Stomach (tissue), 9 donors: ENCODE results near the gene SWI5. TPM values are rescaled to one million over a fixed set of nuclear protein-coding genes. Genes with fewer than 3 reads are reported as not detected.

Source experiments
- DNase-seq, 2 donors: peaks; one replicate each; pipeline versions ENCODE4 v3.0.0 to v3.0.0-alpha.2; 2013 to 2019
- H3K27ac ChIP-seq, 5 donors: fragments of 200-600 bp in 4 of 5; sonication (generic) in 4 of 5; one replicate each; pipeline ENCODE4 v1.5.1; 2013 to 2019; ENCODE audit warnings: mild to moderate bottlenecking in 1 of 5, moderate library complexity in 1 of 5
- H3K27me3 ChIP-seq, 3 donors: fragments of 200-600 bp; sonication (generic); one replicate each; pipeline ENCODE4 v1.5.1; 2017 to 2019; ENCODE audit warnings: mixed run types in 1 of 3
- H3K36me3 ChIP-seq, 4 donors: fragments of 200-600 bp; sonication (generic); 1 replicate in 3 of 4; 2 replicates in 1 of 4; pipeline ENCODE4 v1.5.1; 2016 to 2019
- H3K4me1 ChIP-seq, 4 donors: fragments of 200-600 bp; sonication (generic); one replicate each; pipeline ENCODE4 v1.5.1; 2016 to 2019
- H3K4me3 ChIP-seq, 4 donors: fragments of 200-600 bp; sonication (generic) in 3 of 4; one replicate each; pipeline ENCODE4 v1.5.1; 2016 to 2019; ENCODE audit warnings: mild to moderate bottlenecking in 1 of 4
- H3K9me3 ChIP-seq, 4 donors: fragments of 200-600 bp; sonication (generic); one replicate each; pipeline ENCODE4 v1.5.1; 2016 to 2019
- EP300 ChIP-seq: sonication (generic); formaldehyde crosslinking; IDR thresholded peaks from one replicate; pipeline ENCODE4 v1.6.1; 2017; ENCODE audit warnings: antibody characterized with exemption
- POLR2A ChIP-seq, 4 donors: fragments of 450-650 bp; IDR thresholded peaks; one replicate each; pipeline ENCODE4 v1.6.1; 2016; ENCODE audit warnings: antibody characterized with exemption in 4 of 4, control low read depth in 2 of 4, mild to moderate bottlenecking in 1 of 4, moderate library complexity in 1 of 4
- POLR2AphosphoS5 ChIP-seq, 3 donors: sonication (generic); formaldehyde crosslinking; IDR thresholded peaks; one replicate each; pipeline ENCODE4 v1.6.1; 2016; ENCODE audit warnings: antibody characterized with exemption in 3 of 3
- WGBS, 5 donors: extraction: QIAGEN DNeasy Blood & Tissue Kit in 3 of 5; methylation state at CpG; one replicate each; pipeline versions ENCODE4 v1.1.5 to v1.1.7; 2013 to 2018; 5-methylcytosine and 5-hydroxymethylcytosine counted together
- intact Hi-C: fragments of 100-400 bp; cut with DNase I; formaldehyde crosslinking; loops from one replicate; pipeline ENCODE4 v1.15.1; 2023; ENCODE audit warnings: low total_unique reads
- polyA plus RNA-seq, 3 donors: library from polyadenylated mRNA; stranded (reverse); fragments of 200-250 nt; gene quantifications; one replicate each; pipeline ENCODE4 v1.2.3, GENCODE V29; 2013
- total RNA-seq, 5 donors: library from RNA; depleted of rRNA; stranded (reverse); fragments of >200 nt; gene quantifications; one replicate each; pipeline versions ENCODE4 v1.1.0 to v1.2.3, GENCODE V29; 2014 to 2016
- TF ChIP-seq, protein P1 (sequence below), 7 experiments: fragments of 450-650 bp in 4 of 7; fragments of 200-600 bp in 3 of 7; sonication (generic) in 3 of 7; IDR thresholded peaks; one replicate each; pipeline ENCODE4 v1.5.1; 2016 to 2019; ENCODE audit warnings: antibody characterized with exemption in 7 of 7, control low read depth in 2 of 7, mild to moderate bottlenecking in 1 of 7
- donor health status: healthy with polysubstance abuse.
- donor health status: Bipolar disorder and iron deficiency.
- donor health status: healthy.

Gene SWI5
- total and polyA plus RNA-seq, 8 donors = 8.1 to 61.3 (median 32.9) TPM; not detected in 2

DNA sequence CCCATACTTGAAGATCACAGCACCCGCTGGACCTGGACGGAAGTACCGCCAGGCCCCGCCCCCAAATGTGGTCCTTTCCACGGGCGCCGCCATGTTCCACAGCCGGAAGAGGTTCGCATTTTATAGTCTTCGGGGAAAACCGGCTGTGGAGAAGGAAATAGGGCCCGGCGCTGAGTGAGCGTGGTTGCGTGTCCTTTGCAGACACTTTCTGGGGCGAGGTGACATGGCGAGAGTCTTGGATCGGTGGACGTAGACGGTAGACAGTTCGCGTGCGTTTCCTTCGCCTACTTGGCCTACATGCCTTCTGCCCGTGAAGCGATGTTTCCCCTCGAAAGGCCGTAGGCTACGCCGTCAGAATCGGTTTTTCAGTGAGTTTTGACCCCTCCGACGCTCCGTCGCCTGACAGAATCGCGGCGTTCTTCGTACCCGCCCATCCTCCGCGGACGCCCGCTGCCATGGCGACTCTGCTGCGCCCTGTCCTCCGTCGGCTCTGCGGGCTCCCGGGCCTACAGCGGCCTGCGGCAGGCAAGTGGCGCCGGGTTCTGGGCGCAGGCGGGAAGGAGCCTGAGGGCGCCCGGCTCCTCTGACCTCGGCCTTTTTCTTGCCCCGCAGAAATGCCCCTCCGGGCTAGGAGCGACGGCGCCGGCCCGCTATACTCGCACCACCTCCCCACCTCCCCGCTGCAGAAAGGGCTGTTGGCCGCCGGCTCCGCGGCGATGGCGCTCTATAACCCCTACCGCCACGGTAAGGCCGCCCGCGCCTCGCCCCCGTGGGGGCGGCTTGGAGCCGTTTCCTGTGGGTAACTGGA, 46.5 kb downstream of the SWI5 start, which contains the start of the genes COQ4 and TRUB2:
COQ4 (plus strand) TSS at position 436 of the 808 bp plus-strand sequence; CDS start at position 456, 20 bp downstream.
TRUB2 (minus strand) TSS at position 44 of the 808 bp plus-strand sequence; CDS start at position 5, 39 bp downstream.
- Histone ChIP-seq H3K36me3 (peaks cover 19 to 58% (median 50%) of the 10 kb centered on the region in 4 donors), H3K9me3 (no peaks in the 10 kb centered on the region), H3K4me1 (peaks cover 20 to 38% (median 38%) of the 10 kb centered on the region in 4 donors), H3K4me3 (peak within 1 kb of the TSS; percentile 78 to 97 (median 92)), H3K27ac (peak within 1 kb of the TSS; percentile 87 to 96 (median 92)), H3K27me3 (no peaks in the 10 kb centered on the region)
- peak; percentile 95 to 98 for DNase-seq
- 0 to 1% (median 0%) methylated on average over 38 to 83 of the region's 83 CpGs for WGBS, 5 donors
- intact Hi-C loops = no loop called here
- no peak for TF ChIP-seq POLR2A (IDR thresholded peaks at IDR 0.05)
- TF ChIP-seq, protein P1, sequence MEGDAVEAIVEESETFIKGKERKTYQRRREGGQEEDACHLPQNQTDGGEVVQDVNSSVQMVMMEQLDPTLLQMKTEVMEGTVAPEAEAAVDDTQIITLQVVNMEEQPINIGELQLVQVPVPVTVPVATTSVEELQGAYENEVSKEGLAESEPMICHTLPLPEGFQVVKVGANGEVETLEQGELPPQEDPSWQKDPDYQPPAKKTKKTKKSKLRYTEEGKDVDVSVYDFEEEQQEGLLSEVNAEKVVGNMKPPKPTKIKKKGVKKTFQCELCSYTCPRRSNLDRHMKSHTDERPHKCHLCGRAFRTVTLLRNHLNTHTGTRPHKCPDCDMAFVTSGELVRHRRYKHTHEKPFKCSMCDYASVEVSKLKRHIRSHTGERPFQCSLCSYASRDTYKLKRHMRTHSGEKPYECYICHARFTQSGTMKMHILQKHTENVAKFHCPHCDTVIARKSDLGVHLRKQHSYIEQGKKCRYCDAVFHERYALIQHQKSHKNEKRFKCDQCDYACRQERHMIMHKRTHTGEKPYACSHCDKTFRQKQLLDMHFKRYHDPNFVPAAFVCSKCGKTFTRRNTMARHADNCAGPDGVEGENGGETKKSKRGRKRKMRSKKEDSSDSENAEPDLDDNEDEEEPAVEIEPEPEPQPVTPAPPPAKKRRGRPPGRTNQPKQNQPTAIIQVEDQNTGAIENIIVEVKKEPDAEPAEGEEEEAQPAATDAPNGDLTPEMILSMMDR (IDR thresholded peaks at IDR 0.05) = peak in 1 of 7 experiments; percentile 18
- TF ChIP-seq POLR2AphosphoS5 (IDR thresholded peaks at IDR 0.05) = peak; percentile 46 to 66 (median 48)

DNA sequence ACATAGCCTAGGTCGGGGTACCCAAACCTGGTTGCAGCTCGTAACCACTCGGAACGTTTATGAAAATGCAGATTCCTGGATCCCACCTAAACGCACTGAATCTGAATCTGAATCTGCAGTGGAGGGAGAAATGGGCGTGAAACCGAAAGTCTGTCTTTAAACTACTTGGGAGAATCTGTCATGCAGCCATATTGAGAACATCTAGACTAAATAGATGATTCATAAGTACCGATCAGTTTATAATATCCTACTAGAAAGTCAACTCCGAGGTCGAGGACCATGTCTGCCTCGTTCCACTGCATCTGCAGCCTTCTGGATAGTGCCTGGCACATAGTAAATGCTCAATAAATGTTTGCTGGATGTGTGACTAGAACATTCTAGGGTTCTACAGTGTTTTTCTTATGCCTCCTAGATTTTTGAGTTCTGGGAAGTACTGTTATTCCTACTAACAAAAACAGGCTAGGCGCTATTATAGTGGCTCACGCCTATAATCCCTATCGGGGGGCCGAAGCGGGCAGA, 47.2 kb downstream of the SWI5 start:
- peak overlapping the region; percentile 87 to 96 (median 92) for H3K27ac ChIP-seq
- no peaks in the 10 kb centered on the region for H3K27me3 ChIP-seq
- H3K4me1 ChIP-seq = peaks cover 20 to 38% (median 38%) of the 10 kb centered on the region in 4 donors
- intact Hi-C loops = no loop called here
- DNase-seq = no peak
- 21 to 25% (median 22%) methylated on average over 16 of the region's 16 CpGs for WGBS, 5 donors
- TF ChIP-seq POLR2A (IDR thresholded peaks at IDR 0.05) (no peak), EP300 (no peak), POLR2AphosphoS5 (IDR thresholded peaks at IDR 0.05) (no peak)
- peak overlapping the region; percentile 78 to 97 (median 92) for H3K4me3 ChIP-seq
- H3K9me3 ChIP-seq = no peaks in the 10 kb centered on the region
- peaks cover 23 to 58% (median 50%) of the 10 kb centered on the region in 4 donors for H3K36me3 ChIP-seq

DNA sequence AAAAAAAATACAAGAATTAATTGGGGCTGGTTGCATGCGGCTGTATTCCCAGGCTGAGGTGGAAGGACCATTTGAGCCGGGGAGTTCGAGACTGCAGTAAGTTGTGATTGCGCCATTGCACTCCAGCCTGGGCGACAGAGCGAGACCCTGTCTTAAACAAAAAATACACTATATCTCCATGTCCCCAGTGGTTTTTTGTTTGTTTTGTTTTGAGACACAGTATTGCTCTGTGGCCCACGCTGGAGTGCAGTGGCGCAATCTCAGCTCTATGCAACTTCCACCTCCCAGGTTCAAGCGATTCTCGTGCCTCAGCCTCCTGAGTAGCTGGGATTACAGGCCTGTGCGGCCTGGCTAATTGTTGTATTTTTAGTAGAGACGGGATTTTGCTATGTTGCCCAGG, 47.7 kb downstream of the SWI5 start:
- TF ChIP-seq POLR2A (IDR thresholded peaks at IDR 0.05) = no peak
- no peak for TF ChIP-seq POLR2AphosphoS5 (IDR thresholded peaks at IDR 0.05)
- no peak for TF ChIP-seq EP300
- TF ChIP-seq, protein P1 (IDR thresholded peaks at IDR 0.05) = no peak
- peaks cover 20 to 40% (median 38%) of the 10 kb centered on the region in 4 donors for H3K4me1 ChIP-seq
- H3K36me3 ChIP-seq = peaks cover 24 to 58% (median 50%) of the 10 kb centered on the region in 4 donors
- no peaks in the 10 kb centered on the region for H3K9me3 ChIP-seq
- H3K27me3 ChIP-seq = no peaks in the 10 kb centered on the region
- H3K4me3 ChIP-seq = peak overlapping the region; percentile 78 to 97 (median 92)
- intact Hi-C loops = no loop called here
- no peak for DNase-seq
- H3K27ac ChIP-seq = peak overlapping the region in 2 of 5 donors; percentile 87 to 92
- 81 to 87% (median 83%) methylated on average over 12 of the region's 12 CpGs for WGBS, 5 donors

DNA sequence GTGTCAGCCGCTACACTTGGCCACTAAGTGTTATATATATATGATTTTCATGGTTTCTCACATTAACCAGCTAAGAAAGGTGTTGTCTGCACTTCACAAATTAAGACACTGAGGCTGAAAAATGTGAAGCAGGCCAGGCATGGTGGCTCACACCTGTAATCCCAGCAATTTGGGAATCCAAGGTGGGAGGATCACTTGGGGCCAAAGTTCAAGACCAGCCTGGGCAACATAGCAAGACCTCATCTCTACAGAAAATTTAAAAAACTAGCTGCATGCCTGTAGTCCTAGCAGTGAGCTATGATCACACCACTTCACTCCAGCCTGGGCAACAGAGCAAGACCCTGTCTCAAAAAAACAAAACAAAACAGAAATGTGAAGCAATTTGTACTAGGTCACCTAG, 48.3 kb downstream of the SWI5 start:
- H3K4me3 ChIP-seq = no peak overlapping the region
- H3K9me3 ChIP-seq = no peaks in the 10 kb centered on the region
- DNase-seq = no peak
- no peak overlapping the region for H3K27ac ChIP-seq
- peaks cover 20 to 46% (median 38%) of the 10 kb centered on the region in 4 donors for H3K4me1 ChIP-seq
- intact Hi-C loops = no loop called here
- TF ChIP-seq POLR2AphosphoS5 (IDR thresholded peaks at IDR 0.05) = no peak
- TF ChIP-seq EP300 = no peak
- TF ChIP-seq, protein P1 (IDR thresholded peaks at IDR 0.05) = no peak
- no peak for TF ChIP-seq POLR2A (IDR thresholded peaks at IDR 0.05)
- H3K27me3 ChIP-seq = no peaks in the 10 kb centered on the region
- peaks cover 24 to 57% (median 53%) of the 10 kb centered on the region in 4 donors for H3K36me3 ChIP-seq
- 92 to 100% (median 100%) methylated on average over 1 of the region's 1 CpG for WGBS, 5 donors
